ENCODE results near the gene HYCC1. TPM values are rescaled to one million over a fixed set of nuclear protein-coding genes. Genes with fewer than 3 reads are reported as not detected.

Gene HYCC1
- total and polyA plus RNA-seq, 2 donors (not counting 3 experiments of a cell fraction or from before 2014, with no cell fraction given) = 14.5 to 51.8 TPM

- no peak overlapping the region for H3K4me2 ChIP-seq (ENCODE audit: insufficient read depth, low read length)
- H3K4me1 ChIP-seq (ENCODE audit: control insufficient read depth, extremely low read depth, insufficient read depth, low read length) = no peaks in the 10 kb centered on the region
- H3K9me3 ChIP-seq (replicated peaks; ENCODE audit: control insufficient read depth, insufficient read depth, low read length) = no peaks in the 10 kb centered on the region
- H2AFZ ChIP-seq (ENCODE audit: low read depth, low read length) = no peak overlapping the region
- dilution Hi-C loops (cut with MboI; ENCODE audit: extremely low pct_ligation_motif_present, low sequenced_read_pairs) = no loop called here
- BruUV-seq (replicated peaks) = no TSS peak
- no peak overlapping the region for H3K9ac ChIP-seq (replicated peaks; ENCODE audit: extremely low read depth, insufficient read depth, low read length)
- ChIA-PET POLR2A (no interaction called here), CTCF (no interaction called here)
- TF ChIP-seq GATA2 (IDR thresholded peaks at IDR 0.05; ENCODE audit: insufficient read depth, insufficient read length, low read depth, low read length) (no peak), EZH2 (IDR thresholded peaks at IDR 0.05; ENCODE audit: borderline replicate concordance, low read depth, low read length, severe bottlenecking) (no peak), MYC (IDR thresholded peaks at IDR 0.05; ENCODE audit: low read depth, low read length) (no peak), POLR2AphosphoS5 (IDR thresholded peaks at IDR 0.05; ENCODE audit: insufficient read depth, low read depth, low read length) (no peak), POLR2A (IDR thresholded peaks at IDR 0.05; ENCODE audit: low read depth, low read length) (no peak), JUN (IDR thresholded peaks at IDR 0.05; ENCODE audit: borderline replicate concordance, insufficient read depth, insufficient read length, low read depth) (no peak), FOS (IDR thresholded peaks at IDR 0.05; ENCODE audit: borderline replicate concordance, insufficient read depth, low read length) (no peak)
- TF ChIP-seq, protein P1, sequence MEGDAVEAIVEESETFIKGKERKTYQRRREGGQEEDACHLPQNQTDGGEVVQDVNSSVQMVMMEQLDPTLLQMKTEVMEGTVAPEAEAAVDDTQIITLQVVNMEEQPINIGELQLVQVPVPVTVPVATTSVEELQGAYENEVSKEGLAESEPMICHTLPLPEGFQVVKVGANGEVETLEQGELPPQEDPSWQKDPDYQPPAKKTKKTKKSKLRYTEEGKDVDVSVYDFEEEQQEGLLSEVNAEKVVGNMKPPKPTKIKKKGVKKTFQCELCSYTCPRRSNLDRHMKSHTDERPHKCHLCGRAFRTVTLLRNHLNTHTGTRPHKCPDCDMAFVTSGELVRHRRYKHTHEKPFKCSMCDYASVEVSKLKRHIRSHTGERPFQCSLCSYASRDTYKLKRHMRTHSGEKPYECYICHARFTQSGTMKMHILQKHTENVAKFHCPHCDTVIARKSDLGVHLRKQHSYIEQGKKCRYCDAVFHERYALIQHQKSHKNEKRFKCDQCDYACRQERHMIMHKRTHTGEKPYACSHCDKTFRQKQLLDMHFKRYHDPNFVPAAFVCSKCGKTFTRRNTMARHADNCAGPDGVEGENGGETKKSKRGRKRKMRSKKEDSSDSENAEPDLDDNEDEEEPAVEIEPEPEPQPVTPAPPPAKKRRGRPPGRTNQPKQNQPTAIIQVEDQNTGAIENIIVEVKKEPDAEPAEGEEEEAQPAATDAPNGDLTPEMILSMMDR (IDR thresholded peaks at IDR 0.05; ENCODE audit: extremely low read depth in 1 of 2, insufficient read depth in 1 of 2, low read depth in 1 of 2, low read length in 2 of 2) = no peak
- TF ChIP-seq, protein P2, sequence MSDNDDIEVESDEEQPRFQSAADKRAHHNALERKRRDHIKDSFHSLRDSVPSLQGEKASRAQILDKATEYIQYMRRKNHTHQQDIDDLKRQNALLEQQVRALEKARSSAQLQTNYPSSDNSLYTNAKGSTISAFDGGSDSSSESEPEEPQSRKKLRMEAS (IDR thresholded peaks at IDR 0.05; ENCODE audit: insufficient read depth, insufficient read length) = no peak
- H3K27me3 ChIP-seq (ENCODE audit: control insufficient read depth in 2 of 2, insufficient read depth in 2 of 2, low read length in 2 of 2) = no peaks in the 10 kb centered on the region
- no peaks in the 10 kb centered on the region for H3K9me1 ChIP-seq (replicated peaks; ENCODE audit: control insufficient read depth, extremely low read depth, insufficient read depth, low read length)
- FAIRE-seq = no peak
- H3K4me3 ChIP-seq (replicated peaks in 1 of 3; ENCODE audit: insufficient read depth in 1 of 3, low read depth in 1 of 3, low read length in 3 of 3) = no peak overlapping the region
- H3K36me3 ChIP-seq (ENCODE audit: control insufficient read depth in 2 of 2, extremely low read depth in 1 of 2, insufficient read depth in 2 of 2, low read length in 2 of 2) = no peaks in the 10 kb centered on the region
- intact Hi-C loops (cut with micrococcal nuclease) = no loop called here
- DNase-seq (ENCODE audit: low read depth, low spot score) = no peak
- peaks cover 5% of the 10 kb centered on the region for H4K20me1 ChIP-seq (replicated peaks; ENCODE audit: control insufficient read depth, extremely low read depth, insufficient read depth, low read length)
- H3K79me2 ChIP-seq (ENCODE audit: control insufficient read depth, insufficient read depth, low read length) = peaks cover 38% of the 10 kb centered on the region
- H3K27ac ChIP-seq (ENCODE audit: insufficient read depth, low read depth, low read length) = no peak overlapping the region
Measured at GRCh38 chr7:23001610-23002009, 12.3 kb downstream of the HYCC1 start.

All from endothelial cell of umbilical vein (primary cell).